Mesenchymal stem cell (in vitro differentiated cells and primary cell): Measurements from ENCODE around the gene WWOX.

Experiments
- DNase-seq: peaks from one replicate; pipeline ENCODE4 v3.0.0-alpha.2; 2013
- H2AFZ ChIP-seq: one replicate; pipeline ENCODE4 v1.6.1; 2013; ENCODE audit warnings: low read depth, mild to moderate bottlenecking, control low read depth, inconsistent platforms, low read length, moderate library complexity
- H2AK5ac ChIP-seq: 2 replicates; pipeline ENCODE4 v1.6.1; 2013; ENCODE audit warnings: low read length, moderate library complexity, mild to moderate bottlenecking, inconsistent platforms; ENCODE audit not compliant: severe bottlenecking
- H2BK120ac ChIP-seq: one replicate; pipeline ENCODE4 v1.6.1; 2013; ENCODE audit warnings: low read depth, mild to moderate bottlenecking, inconsistent platforms, low read length, moderate library complexity
- H2BK12ac ChIP-seq, 2 experiments: one replicate each; pipeline ENCODE4 v1.6.1; 2013; ENCODE audit warnings: inconsistent platforms in 2 of 2, low read length in 2 of 2, mild to moderate bottlenecking in 2 of 2, moderate library complexity in 2 of 2, control low read depth in 1 of 2
- H2BK15ac ChIP-seq: one replicate; pipeline ENCODE4 v1.6.1; 2013; ENCODE audit warnings: mild to moderate bottlenecking, low read depth, inconsistent platforms; ENCODE audit not compliant: poor library complexity, severe bottlenecking
- H2BK5ac ChIP-seq: 2 replicates; pipeline ENCODE4 v1.6.1; 2013; ENCODE audit warnings: low read depth, mild to moderate bottlenecking, low read length, control low read depth, inconsistent platforms; ENCODE audit not compliant: poor library complexity, severe bottlenecking
- H3K14ac ChIP-seq, 2 experiments: one replicate each; pipeline ENCODE4 v1.6.1; 2013; ENCODE audit warnings: inconsistent platforms in 2 of 2, low read length in 2 of 2, control low read depth in 1 of 2, mild to moderate bottlenecking in 1 of 2, moderate library complexity in 1 of 2
- H3K18ac ChIP-seq, 2 experiments: one replicate each; pipeline ENCODE4 v1.6.1; 2013; ENCODE audit warnings: inconsistent platforms in 2 of 2, low read length in 2 of 2, control low read depth in 1 of 2, low read depth in 1 of 2, mild to moderate bottlenecking in 1 of 2
- H3K23ac ChIP-seq, 2 experiments: one replicate each; pipeline ENCODE4 v1.6.1; 2013; ENCODE audit warnings: inconsistent platforms in 2 of 2, low read length in 2 of 2, mild to moderate bottlenecking in 2 of 2, moderate library complexity in 2 of 2, control low read depth in 1 of 2
- H3K27ac ChIP-seq: 2 replicates; pipeline ENCODE4 v1.5.1; 2013; ENCODE audit warnings: mild to moderate bottlenecking, moderate library complexity, low read length, control low read depth, inconsistent platforms; ENCODE audit not compliant: poor library complexity, severe bottlenecking
- H3K27me3 ChIP-seq, 2 experiments: 2 replicates each; pipeline versions ENCODE4 v1.6.1 to v1.7.0; 2013; ENCODE audit warnings: low read length in 2 of 2, mild to moderate bottlenecking in 2 of 2, moderate library complexity in 2 of 2, control low read depth in 1 of 2, inconsistent platforms in 1 of 2; ENCODE audit not compliant: control insufficient read depth in 1 of 2, insufficient read depth in 1 of 2
- H3K36me3 ChIP-seq, 2 experiments: 2 replicates each; pipeline versions ENCODE4 v1.6.1 to v1.7.0; 2013; ENCODE audit warnings: low read length in 2 of 2, control low read depth in 1 of 2, inconsistent platforms in 1 of 2, low read depth in 1 of 2, mild to moderate bottlenecking in 1 of 2; ENCODE audit not compliant: insufficient read depth in 2 of 2, control insufficient read depth in 1 of 2
- H3K4ac ChIP-seq, 2 experiments: one replicate each; pipeline ENCODE4 v1.6.1; 2013; ENCODE audit warnings: inconsistent platforms in 2 of 2, low read length in 2 of 2, mild to moderate bottlenecking in 2 of 2, moderate library complexity in 2 of 2, control low read depth in 1 of 2, low read depth in 1 of 2
- H3K4me1 ChIP-seq: 2 replicates; pipeline ENCODE4 v1.6.1; 2013; ENCODE audit warnings: low read depth, low read length, control low read depth; ENCODE audit not compliant: control insufficient read depth, insufficient read depth
- H3K4me2 ChIP-seq: 2 replicates; pipeline ENCODE4 v1.6.1; 2013; ENCODE audit warnings: low read length, mild to moderate bottlenecking, inconsistent platforms; ENCODE audit not compliant: poor library complexity, severe bottlenecking
- H3K4me3 ChIP-seq, 2 experiments: 2 replicates each; pipeline versions ENCODE4 v1.5.1 to v1.7.0; 2013; ENCODE audit warnings: low read length in 2 of 2, mild to moderate bottlenecking in 2 of 2, control low read depth in 1 of 2, low read depth in 1 of 2; ENCODE audit not compliant: insufficient read depth in 1 of 2
- H3K79me1 ChIP-seq: replicated peaks from 2 replicates; pipeline ENCODE4 v1.6.1; 2013; ENCODE audit warnings: mild to moderate bottlenecking, control low read depth, low read length, inconsistent platforms; ENCODE audit not compliant: poor library complexity, severe bottlenecking
- H3K9ac ChIP-seq: 2 replicates; pipeline ENCODE4 v1.7.0; 2013; ENCODE audit warnings: mild to moderate bottlenecking, low read length, moderate library complexity
- H3K9me3 ChIP-seq: 2 replicates; pipeline ENCODE4 v1.7.0; 2013; ENCODE audit warnings: mild to moderate bottlenecking, low read length; ENCODE audit not compliant: control insufficient read depth
- H4K8ac ChIP-seq: one replicate; pipeline ENCODE4 v1.6.1; 2013; ENCODE audit warnings: inconsistent platforms, mild to moderate bottlenecking, low read length, moderate library complexity
- H4K91ac ChIP-seq: one replicate; pipeline ENCODE4 v1.6.1; 2013; ENCODE audit warnings: mild to moderate bottlenecking, low read length, inconsistent platforms
- WGBS: methylation state at CpG from one replicate; pipeline ENCODE4 v1.1.7; 2013; ENCODE audit warnings: mixed read lengths; 5-methylcytosine and 5-hydroxymethylcytosine counted together

WWOX gene

DNA sequence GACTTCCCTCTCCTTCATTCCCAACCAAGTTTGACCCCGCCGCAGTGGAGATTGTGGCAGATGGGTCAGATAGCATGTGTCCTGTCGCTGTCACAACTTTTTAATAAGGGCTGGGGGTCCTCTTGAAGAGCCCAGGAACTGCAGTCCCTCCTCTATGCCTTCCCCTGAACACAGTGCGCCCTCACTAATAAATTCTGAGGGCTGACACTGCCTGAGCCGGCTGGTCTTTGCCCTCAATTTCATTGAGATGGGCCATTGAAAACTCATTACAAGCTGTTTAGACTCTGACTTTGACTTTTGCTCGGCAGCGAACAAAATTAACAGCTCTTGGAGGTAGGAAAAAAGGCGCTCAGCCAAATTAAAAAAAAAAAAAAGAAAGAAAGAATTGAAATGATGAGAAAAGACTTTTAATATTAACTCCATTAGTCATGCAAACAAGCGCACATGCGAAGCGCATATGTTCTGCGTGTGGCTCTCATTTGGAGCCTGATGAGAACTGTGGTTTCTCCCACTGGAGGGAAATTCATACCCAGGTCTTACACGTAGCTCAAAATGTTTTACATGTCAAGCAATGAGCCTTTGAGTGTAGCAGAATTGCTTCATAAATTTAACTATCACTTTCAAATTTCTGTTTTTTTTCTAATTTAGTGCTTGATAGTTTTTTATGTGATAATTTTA lies 704.7 kb downstream of the WWOX start:
- H3K14ac ChIP-seq, result no peak overlapping the region
- no peak overlapping the region for H3K4me2 ChIP-seq
- H3K4me1 ChIP-seq, result no peaks in the 10 kb centered on the region
- no peak overlapping the region for H3K9ac ChIP-seq
- H3K4ac ChIP-seq, result no peak overlapping the region
- H3K18ac ChIP-seq, result no peak overlapping the region
- H2BK5ac ChIP-seq, result no peak overlapping the region
- no peak for DNase-seq
- no peak overlapping the region for H2BK12ac ChIP-seq
- 94% methylated on average over 13 of the region's 13 CpGs for WGBS
- H3K27me3 ChIP-seq, result no peaks in the 10 kb centered on the region
- no peak overlapping the region for H3K4me3 ChIP-seq
- H3K27ac ChIP-seq, result no peak overlapping the region
- no peak overlapping the region for H2BK120ac ChIP-seq
- H4K91ac ChIP-seq, result no peak overlapping the region
- no peak overlapping the region for H2AK5ac ChIP-seq
- no peak overlapping the region for H2AFZ ChIP-seq
- peaks cover 6% of the 10 kb centered on the region for H3K9me3 ChIP-seq
- H3K23ac ChIP-seq, result no peak overlapping the region
- H3K79me1 ChIP-seq, result no peaks in the 10 kb centered on the region
- no peak overlapping the region for H2BK15ac ChIP-seq
- H3K36me3 ChIP-seq, result no peaks in the 10 kb centered on the region
- H4K8ac ChIP-seq, result no peak overlapping the region

DNA sequence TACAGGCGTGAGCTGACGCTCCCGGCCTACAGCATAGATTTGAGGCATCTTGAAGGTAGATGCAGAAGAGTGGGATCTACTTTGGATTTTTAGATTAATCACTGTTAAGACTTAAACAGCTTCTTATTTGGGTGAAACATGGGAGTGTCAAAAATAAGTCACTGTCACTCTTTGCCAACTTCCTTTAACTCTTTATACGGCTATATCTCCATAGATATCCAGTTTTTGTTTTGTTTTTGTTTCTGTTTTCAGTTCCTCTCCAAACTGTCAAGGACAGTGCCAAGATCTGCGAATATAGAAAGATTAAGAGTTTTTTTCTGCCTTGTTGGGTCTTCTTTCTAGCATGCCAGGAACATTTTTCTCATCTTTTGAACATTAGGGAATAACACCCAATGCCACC lies 706.1 kb downstream of the WWOX start:
- Histone ChIP-seq H3K4me2 (no peak overlapping the region), H3K9me3 (peaks cover 6% of the 10 kb centered on the region), H2BK5ac (no peak overlapping the region), H3K14ac (no peak overlapping the region), H3K36me3 (no peaks in the 10 kb centered on the region), H3K9ac (no peak overlapping the region), H2BK15ac (no peak overlapping the region), H3K4me3 (no peak overlapping the region), H2BK12ac (no peak overlapping the region), H2BK120ac (no peak overlapping the region), H4K91ac (no peak overlapping the region), H3K27ac (no peak overlapping the region), H3K4ac (no peak overlapping the region), H3K79me1 (no peaks in the 10 kb centered on the region), H2AFZ (no peak overlapping the region), H4K8ac (no peak overlapping the region), H3K4me1 (no peaks in the 10 kb centered on the region), H3K23ac (no peak overlapping the region), H3K18ac (no peak overlapping the region), H3K27me3 (no peaks in the 10 kb centered on the region), H2AK5ac (no peak overlapping the region)
- 96% methylated on average over 4 of the region's 5 CpGs for WGBS
- no peak for DNase-seq

DNA sequence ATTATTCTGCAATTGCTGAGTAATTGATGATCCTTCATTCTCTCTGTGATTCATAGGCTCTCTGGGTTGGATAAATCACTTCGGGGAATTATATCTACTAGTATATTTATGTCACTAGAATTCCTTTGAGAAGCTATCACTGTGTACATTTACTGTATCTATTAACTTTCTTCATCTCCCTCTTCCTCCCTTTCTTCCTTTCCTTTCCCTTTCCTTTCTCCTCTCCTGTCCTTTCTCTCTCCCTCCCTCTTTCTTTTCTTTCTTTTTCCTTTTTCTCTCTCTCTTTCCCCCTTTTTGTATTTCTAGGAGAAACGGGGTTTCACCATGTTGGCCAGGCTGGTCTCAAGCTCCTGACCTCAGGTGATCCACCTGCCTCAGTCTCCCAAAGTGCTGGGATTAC lies 711.8 kb downstream of the WWOX start:
- Histone ChIP-seq H3K4me2 (no peak overlapping the region), H3K4me1 (no peaks in the 10 kb centered on the region), H3K23ac (no peak overlapping the region), H3K14ac (no peak overlapping the region), H3K9me3 (peaks cover 4% of the 10 kb centered on the region), H2BK120ac (no peak overlapping the region), H4K8ac (no peak overlapping the region), H2BK15ac (no peak overlapping the region), H2AFZ (no peak overlapping the region), H2BK5ac (no peak overlapping the region), H2BK12ac (no peak overlapping the region), H3K9ac (no peak overlapping the region), H3K4ac (no peak overlapping the region), H4K91ac (no peak overlapping the region), H3K27me3 (no peaks in the 10 kb centered on the region), H3K4me3 (no peak overlapping the region), H3K36me3 (no peaks in the 10 kb centered on the region), H3K79me1 (no peaks in the 10 kb centered on the region), H2AK5ac (no peak overlapping the region), H3K27ac (no peak overlapping the region), H3K18ac (no peak overlapping the region)
- DNase-seq, result no peak
- 84% methylated on average over 1 of the region's 2 CpGs for WGBS

DNA sequence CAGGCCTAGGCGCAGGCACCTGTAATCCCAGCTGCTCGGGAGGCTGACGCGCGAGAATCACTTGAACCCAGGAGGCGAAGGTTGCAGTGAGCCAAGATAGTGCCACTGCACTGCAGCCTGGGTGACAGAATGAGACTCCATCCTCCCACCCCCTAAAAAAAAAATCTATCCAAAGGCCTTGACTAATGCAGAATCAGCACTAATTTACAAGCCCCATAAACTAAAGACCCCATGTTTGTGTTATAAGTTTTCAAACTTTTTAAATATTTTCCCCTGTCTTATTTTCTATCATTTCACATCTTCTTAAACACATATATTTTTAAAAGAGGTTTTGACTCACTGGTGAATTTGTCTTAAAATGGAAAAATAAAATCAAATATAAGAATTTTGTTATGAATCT lies 713.1 kb downstream of the WWOX start:
- no peak overlapping the region for H2BK15ac ChIP-seq
- H4K91ac ChIP-seq, result no peak overlapping the region
- no peaks in the 10 kb centered on the region for H3K4me1 ChIP-seq
- no peak for DNase-seq
- H3K27ac ChIP-seq, result no peak overlapping the region
- no peak overlapping the region for H2BK12ac ChIP-seq
- no peak overlapping the region for H3K4me3 ChIP-seq
- H3K36me3 ChIP-seq, result no peaks in the 10 kb centered on the region
- H3K9ac ChIP-seq, result no peak overlapping the region
- no peaks in the 10 kb centered on the region for H3K79me1 ChIP-seq
- H3K14ac ChIP-seq, result no peak overlapping the region
- no peak overlapping the region for H2BK120ac ChIP-seq
- no peak overlapping the region for H2AFZ ChIP-seq
- H3K4ac ChIP-seq, result no peak overlapping the region
- 99% methylated on average over 6 of the region's 6 CpGs for WGBS
- H4K8ac ChIP-seq, result no peak overlapping the region
- H2BK5ac ChIP-seq, result no peak overlapping the region
- H3K4me2 ChIP-seq, result no peak overlapping the region
- H3K27me3 ChIP-seq, result no peaks in the 10 kb centered on the region
- no peak overlapping the region for H2AK5ac ChIP-seq
- no peaks in the 10 kb centered on the region for H3K9me3 ChIP-seq
- no peak overlapping the region for H3K23ac ChIP-seq
- no peak overlapping the region for H3K18ac ChIP-seq
